ENCODE measurements around the gene MVD.
"Not testable (repeated sequence)": the region's sequence is repeated elsewhere in the genome, so short reads cannot be mapped to it uniquely, and the experiment has no call there.

Gene MVD

GRCh38 chr16:88622866-88623265, 40.0 kb downstream of the MVD start:
- no peak for DNase-seq

GRCh38 chr16:88622125-88622524, 40.8 kb downstream of the MVD start:
- no peak for DNase-seq

- no peak for DNase-seq
These were observed 42.8 kb downstream of the MVD start for GRCh38 chr16:88619859-88620815.

- no peak for DNase-seq
These were observed 43.8 kb downstream of the MVD start for GRCh38 chr16:88618956-88619667.

- DNase-seq, result no peak
These were observed 44.5 kb downstream of the MVD start for GRCh38 chr16:88618182-88618955.

GRCh38 chr16:88617268-88618031, 45.4 kb downstream of the MVD start:
- peak; percentile 83 for DNase-seq

- DNase-seq, result no peak
These were observed 46.2 kb downstream of the MVD start for GRCh38 chr16:88616736-88617135.

GRCh38 chr16:88616320-88616719, 46.6 kb downstream of the MVD start:
- peak; percentile 25 for DNase-seq

GRCh38 chr16:88614818-88615580, 47.9 kb downstream of the MVD start:
- no peak for DNase-seq

GRCh38 chr16:88613911-88614817, 48.7 kb downstream of the MVD start:
- DNase-seq, result no peak

GRCh38 chr16:88613293-88613692, 49.6 kb downstream of the MVD start:
- no peak for DNase-seq

GRCh38 chr16:88610909-88611812, 51.7 kb downstream of the MVD start:
- no peak for DNase-seq

GRCh38 chr16:88610080-88610479, 52.8 kb downstream of the MVD start:
- no peak for DNase-seq

- not testable (repeated sequence) for DNase-seq
These were observed 53.5 kb downstream of the MVD start for GRCh38 chr16:88609426-88609825.

- no peak for DNase-seq
These were observed 54.8 kb downstream of the MVD start for GRCh38 chr16:88608076-88608475.

GRCh38 chr16:88606148-88606757, 56.6 kb downstream of the MVD start:
- no peak for DNase-seq

GRCh38 chr16:88605186-88606147, 57.4 kb downstream of the MVD start:
- no peak for DNase-seq

GRCh38 chr16:88602091-88602490, 60.8 kb downstream of the MVD start:
- no peak for DNase-seq

Measured in DMS53 (cell line).